GM21528 (cell line): Measurements from ENCODE around the gene IFNAR1.
"Not testable (repeated sequence)": the region's sequence is repeated elsewhere in the genome, so short reads cannot be mapped to it uniquely, and the experiment has no call there.

Experiments
- ATAC-seq: cut with Tn5 transposase; IDR thresholded peaks from one replicate; pipeline ENCODE4 v1.9.1; 2021; ENCODE audit warnings: mild to moderate bottlenecking, moderate library complexity; ENCODE audit not compliant: unreplicated experiment, low FRiP score

The IFNAR1 gene

GRCh38 chr21:33374080-33374449 is 49.3 kb downstream of the IFNAR1 start:
- ATAC-seq: no peak

- no peak for ATAC-seq
Observed at GRCh38 chr21:33374450-33375096, 49.8 kb downstream of the IFNAR1 start.

- no peak for ATAC-seq
Observed at GRCh38 chr21:33375101-33375644, 50.4 kb downstream of the IFNAR1 start.

- ATAC-seq: no peak
Observed at GRCh38 chr21:33377221-33377920, 52.6 kb downstream of the IFNAR1 start.

GRCh38 chr21:33378081-33378480 is 53.3 kb downstream of the IFNAR1 start:
- no peak for ATAC-seq

- not testable (repeated sequence) for ATAC-seq
Observed at GRCh38 chr21:33379934-33380333, 55.2 kb downstream of the IFNAR1 start.

- peak; percentile 41 for ATAC-seq
Observed at GRCh38 chr21:33380483-33380998, 55.8 kb downstream of the IFNAR1 start.

GRCh38 chr21:33381381-33381780 is 56.6 kb downstream of the IFNAR1 start:
- not testable (repeated sequence) for ATAC-seq

GRCh38 chr21:33383056-33383888 is 58.5 kb downstream of the IFNAR1 start:
- peak; percentile 73 for ATAC-seq

- ATAC-seq: no peak
Observed at GRCh38 chr21:33384841-33385331, 60.1 kb downstream of the IFNAR1 start.

GRCh38 chr21:33386222-33386784 is 61.5 kb downstream of the IFNAR1 start:
- no peak for ATAC-seq

GRCh38 chr21:33387294-33387693 is 62.5 kb downstream of the IFNAR1 start:
- no peak for ATAC-seq

GRCh38 chr21:33388188-33388587 is 63.4 kb downstream of the IFNAR1 start:
- ATAC-seq: no peak

GRCh38 chr21:33390479-33390878 is 65.7 kb downstream of the IFNAR1 start:
- no peak for ATAC-seq

- ATAC-seq: no peak
Observed at GRCh38 chr21:33391656-33392055, 66.9 kb downstream of the IFNAR1 start.

GRCh38 chr21:33392284-33392985 is 67.7 kb downstream of the IFNAR1 start:
- ATAC-seq: no peak

GRCh38 chr21:33393348-33393747 is 68.6 kb downstream of the IFNAR1 start:
- ATAC-seq: no peak

GRCh38 chr21:33394260-33394659 is 69.5 kb downstream of the IFNAR1 start:
- ATAC-seq: no peak

- ATAC-seq: no peak
Observed at GRCh38 chr21:33395891-33396331, 71.1 kb downstream of the IFNAR1 start.

- ATAC-seq: no peak
Observed at GRCh38 chr21:33396436-33396835, 71.7 kb downstream of the IFNAR1 start.
